Lower lobe of right lung (tissue), 2 donors: Measurements from ENCODE around the gene GALNT2. TPM values are rescaled to one million over a fixed set of nuclear protein-coding genes. Genes with fewer than 3 reads are reported as not detected.

Experiments
- ATAC-seq, 2 donors: fragments of 200-7000 bp; cut with Tn5 transposase; one replicate each; pipeline ENCODE4 v1.9.1; 2020 to 2022; ENCODE audit warnings: mild to moderate bottlenecking in 2 of 2, moderate library complexity in 2 of 2
- DNase-seq: peaks from one replicate; pipeline ENCODE4 v3.0.0-alpha.2; 2020
- H3K27ac ChIP-seq: fragments of 200-600 bp; one replicate; pipeline ENCODE4 v1.8.0; 2022
- H3K27me3 ChIP-seq: fragments of 200-600 bp; one replicate; pipeline ENCODE4 v1.8.0; 2022; ENCODE audit warnings: low read depth
- H3K36me3 ChIP-seq: fragments of 200-600 bp; one replicate; pipeline ENCODE4 v1.8.0; 2022; ENCODE audit warnings: mild to moderate bottlenecking
- H3K4me1 ChIP-seq: fragments of 200-600 bp; one replicate; pipeline ENCODE4 v1.8.0; 2022
- H3K4me3 ChIP-seq: fragments of 200-600 bp; one replicate; pipeline ENCODE4 v1.8.0; 2022; ENCODE audit warnings: mild to moderate bottlenecking
- H3K9me3 ChIP-seq: fragments of 200-600 bp; one replicate; pipeline ENCODE4 v1.8.0; 2022
- CTCF ChIP-seq: fragments of 200-600 bp; IDR thresholded peaks from one replicate; pipeline ENCODE4 v1.8.0; 2022; ENCODE audit warnings: antibody characterized with exemption, mild to moderate bottlenecking
- intact Hi-C: fragments of 100-400 bp; cut with DNase I; formaldehyde crosslinking; loops from one replicate; pipeline ENCODE4 v1.11.0; 2022
- total RNA-seq: library from RNA; stranded (reverse); fragmentation: NEBNext Ultra II Directional; extraction: Animal tissue kit (Norgen Biotek cat#: 25700); gene quantifications from one replicate; pipeline ENCODE4 v1.2.1, GENCODE V29; 2021
- donor health status: DM: no; HTN: yes; CAD: no; lungs with severe emphysema.

GALNT2 gene
- total RNA-seq, 1 donor from 2014 or later, result 48.0 TPM

- H3K9me3 ChIP-seq, result peaks cover 3% of the 10 kb centered on the region
- no peaks in the 10 kb centered on the region for H3K36me3 ChIP-seq
- no peak for TF ChIP-seq CTCF
- H3K4me1 ChIP-seq, result no peaks in the 10 kb centered on the region
- DNase-seq (no peak), ATAC-seq (no peak)
- H3K27ac ChIP-seq, result no peak overlapping the region
- H3K27me3 ChIP-seq, result no peaks in the 10 kb centered on the region
- no peak overlapping the region for H3K4me3 ChIP-seq
- intact Hi-C loops, result no loop called here
Measured at GRCh38 chr1:230057681-230058565, 9.1 kb upstream of the GALNT2 start.

- Histone ChIP-seq H3K27me3 (no peaks in the 10 kb centered on the region), H3K27ac (no peak overlapping the region), H3K4me1 (no peaks in the 10 kb centered on the region), H3K36me3 (no peaks in the 10 kb centered on the region), H3K4me3 (no peak overlapping the region), H3K9me3 (peaks cover 3% of the 10 kb centered on the region)
- DNase-seq (no peak), ATAC-seq (no peak)
- TF ChIP-seq CTCF, result no peak
- intact Hi-C loops, result no loop called here
Measured at GRCh38 chr1:230058626-230059025, 8.4 kb upstream of the GALNT2 start.

GRCh38 chr1:230061801-230062200 lies 5.2 kb upstream of the GALNT2 start:
- H3K9me3 ChIP-seq, result peaks cover 3% of the 10 kb centered on the region
- no peak for ATAC-seq
- H3K4me3 ChIP-seq, result no peak overlapping the region
- no peak overlapping the region for H3K27ac ChIP-seq
- H3K27me3 ChIP-seq, result no peaks in the 10 kb centered on the region
- no peaks in the 10 kb centered on the region for H3K36me3 ChIP-seq
- no peak for DNase-seq
- intact Hi-C loops, result no loop called here
- no peak for TF ChIP-seq CTCF
- H3K4me1 ChIP-seq, result peaks cover 6% of the 10 kb centered on the region

GRCh38 chr1:230062521-230062920 lies 4.5 kb upstream of the GALNT2 start:
- DNase-seq (no peak), ATAC-seq (no peak)
- no peak overlapping the region for H3K27ac ChIP-seq
- H3K9me3 ChIP-seq, result peaks cover 3% of the 10 kb centered on the region
- no peak for TF ChIP-seq CTCF
- no peaks in the 10 kb centered on the region for H3K27me3 ChIP-seq
- H3K4me3 ChIP-seq, result no peak overlapping the region
- intact Hi-C loops, result no loop called here
- H3K36me3 ChIP-seq, result no peaks in the 10 kb centered on the region
- H3K4me1 ChIP-seq, result peaks cover 6% of the 10 kb centered on the region

- TF ChIP-seq CTCF, result no peak
- peaks cover 3% of the 10 kb centered on the region for H3K9me3 ChIP-seq
- peaks cover 17% of the 10 kb centered on the region for H3K4me1 ChIP-seq
- DNase-seq (no peak), ATAC-seq (no peak)
- no peak overlapping the region for H3K27ac ChIP-seq
- no peak overlapping the region for H3K4me3 ChIP-seq
- intact Hi-C loops, result no loop called here
- no peaks in the 10 kb centered on the region for H3K27me3 ChIP-seq
- H3K36me3 ChIP-seq, result no peaks in the 10 kb centered on the region
Measured at GRCh38 chr1:230064283-230064682, 2.8 kb upstream of the GALNT2 start.
